Measurements from ENCODE around the gene PREX1. TPM values are rescaled to one million over a fixed set of nuclear protein-coding genes. Genes with fewer than 3 reads are reported as not detected.
A peak's percentile ranks its signal among the peaks of the same experiment; 100 is the strongest.
"Not testable (repeated sequence)": the region's sequence is repeated elsewhere in the genome, so short reads cannot be mapped to it uniquely, and the experiment has no call there.

PREX1 gene
- total RNA-seq, 1 experiment from 2014 or later = 11.1 TPM

GRCh38 chr20:48777005-48777404 is 50.8 kb downstream of the PREX1 start:
- no peak for DNase-seq (ENCODE audit: low read depth)

- DNase-seq (ENCODE audit: low read depth) = peak; percentile 40
These were observed 51.5 kb downstream of the PREX1 start for GRCh38 chr20:48776306-48776705.

DNA sequence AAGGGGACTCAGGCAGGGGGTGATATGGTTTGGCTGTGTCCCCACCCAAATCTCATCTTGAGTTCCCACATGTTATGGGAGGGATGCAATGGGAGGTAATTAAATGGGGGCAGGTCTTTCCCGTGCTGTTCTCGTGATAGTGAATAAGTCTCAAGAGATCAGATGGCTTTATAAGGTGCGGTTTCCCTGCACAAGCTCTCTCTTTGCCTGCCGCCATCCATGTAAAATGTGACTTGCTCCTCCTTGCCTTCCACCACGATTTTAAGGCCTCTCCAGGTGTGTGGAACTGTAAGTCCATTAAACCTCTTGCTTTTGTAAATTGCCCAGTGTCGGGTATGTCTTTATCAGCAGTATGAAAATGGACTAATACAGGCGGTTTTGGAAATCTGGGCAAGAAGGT is 52.3 kb downstream of the PREX1 start:
- DNase-seq (ENCODE audit: low read depth) = not testable (repeated sequence)

DNA sequence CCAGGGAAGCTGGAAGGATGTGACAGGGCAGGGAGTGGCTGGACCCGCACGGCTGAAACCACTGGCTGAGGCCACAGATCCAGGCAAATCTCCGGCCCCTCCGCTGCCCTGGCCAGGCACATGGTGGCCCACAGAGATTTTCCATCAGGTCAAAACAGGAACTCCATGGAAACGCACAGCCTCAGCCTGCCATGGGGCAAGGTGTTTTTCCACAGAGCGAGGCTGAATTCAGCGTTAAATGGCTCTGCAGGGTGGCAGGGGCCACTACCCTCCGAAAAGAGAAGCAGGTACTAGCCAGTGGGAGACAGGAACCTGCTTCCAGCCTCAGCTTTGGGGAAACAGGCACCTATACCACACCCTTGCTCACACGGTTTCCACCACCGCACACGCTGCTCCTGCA is 53.1 kb downstream of the PREX1 start:
- DNase-seq (ENCODE audit: low read depth) = no peak

DNA sequence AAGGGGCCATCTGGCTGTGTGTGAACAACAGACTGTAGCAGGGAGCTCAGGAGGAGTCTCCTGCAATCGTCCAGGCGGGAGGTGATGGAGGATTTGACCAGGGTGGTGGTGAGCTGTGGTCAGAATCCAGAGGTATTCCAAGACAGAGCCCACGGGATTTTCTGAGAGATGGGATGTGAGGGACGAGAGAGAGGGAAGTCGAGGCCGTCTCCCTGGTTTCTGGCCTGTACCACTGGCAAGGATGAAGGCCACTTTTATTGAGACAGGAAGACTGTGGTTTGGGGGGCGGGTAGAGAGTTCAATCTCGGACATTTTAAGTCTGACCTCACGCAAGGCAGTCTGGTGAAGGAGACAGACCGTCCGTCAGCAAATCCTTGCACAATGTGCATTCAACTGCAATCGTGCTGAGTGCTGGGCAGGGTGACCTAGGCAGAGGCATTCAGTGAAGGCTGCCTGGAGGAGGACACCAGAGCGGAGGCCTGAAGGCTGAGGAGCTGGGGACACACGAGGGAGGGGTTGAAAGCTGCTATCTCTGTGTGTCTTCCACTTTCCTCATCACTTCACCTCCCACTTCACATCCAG is 53.9 kb downstream of the PREX1 start:
- no peak for DNase-seq (ENCODE audit: low read depth)

GRCh38 chr20:48772183-48772976 is 55.4 kb downstream of the PREX1 start:
- no peak for DNase-seq (ENCODE audit: low read depth)

DNA sequence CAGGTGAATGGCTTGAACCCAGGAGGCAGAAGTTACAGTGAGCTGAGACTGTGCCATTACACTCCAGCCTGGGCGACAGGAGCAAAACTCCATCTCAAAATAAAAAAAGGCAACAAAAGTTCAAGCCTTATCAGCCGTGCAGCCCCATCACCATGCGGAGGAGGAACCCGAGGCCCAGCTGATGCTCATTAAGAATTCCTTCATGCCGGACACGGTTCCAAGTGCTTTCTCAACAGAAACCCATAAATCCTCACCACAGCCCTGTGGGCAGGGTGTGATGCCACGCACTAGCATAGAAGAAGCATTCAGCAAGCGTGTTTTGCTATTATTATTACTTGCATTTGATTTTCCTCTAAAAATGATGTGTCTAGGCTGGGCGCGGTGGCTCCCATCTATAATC is 56.3 kb downstream of the PREX1 start:
- peak; percentile 57 for DNase-seq (ENCODE audit: low read depth)

GRCh38 chr20:48770700-48771442 is 56.9 kb downstream of the PREX1 start:
- DNase-seq (ENCODE audit: low read depth) = no peak

GRCh38 chr20:48769069-48769983 is 58.5 kb downstream of the PREX1 start:
- DNase-seq (ENCODE audit: low read depth) = peak; percentile 21

- DNase-seq (ENCODE audit: low read depth) = no peak
These were observed 60.5 kb downstream of the PREX1 start for GRCh38 chr20:48766961-48767960.

DNA sequence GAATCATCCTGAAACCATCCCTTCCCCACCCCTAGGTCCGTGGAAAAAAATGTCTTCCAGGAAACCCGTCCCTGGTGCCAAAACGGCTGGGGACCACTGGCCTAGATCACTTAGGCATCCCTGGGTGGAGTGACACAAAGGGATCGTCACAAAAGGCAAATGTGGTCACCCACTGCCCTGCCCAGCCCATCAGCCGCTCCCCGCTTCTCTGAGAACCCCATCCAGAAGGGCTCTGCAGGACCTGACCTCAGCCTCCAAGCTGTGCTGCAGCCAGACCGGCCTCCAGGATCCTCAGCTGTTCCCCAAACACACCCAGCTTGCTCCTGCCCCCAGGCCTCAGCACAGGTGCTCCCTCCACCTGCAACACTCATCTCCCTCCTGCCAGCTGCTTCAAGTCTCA is 61.6 kb downstream of the PREX1 start:
- DNase-seq (ENCODE audit: low read depth) = no peak

- no peak for DNase-seq (ENCODE audit: low read depth)
These were observed 62.4 kb downstream of the PREX1 start for GRCh38 chr20:48765359-48765758.

GRCh38 chr20:48763216-48763914 is 64.4 kb downstream of the PREX1 start:
- DNase-seq (ENCODE audit: low read depth) = no peak

- no peak for DNase-seq (ENCODE audit: low read depth)
These were observed 65.9 kb downstream of the PREX1 start for GRCh38 chr20:48761874-48762273.

DNA sequence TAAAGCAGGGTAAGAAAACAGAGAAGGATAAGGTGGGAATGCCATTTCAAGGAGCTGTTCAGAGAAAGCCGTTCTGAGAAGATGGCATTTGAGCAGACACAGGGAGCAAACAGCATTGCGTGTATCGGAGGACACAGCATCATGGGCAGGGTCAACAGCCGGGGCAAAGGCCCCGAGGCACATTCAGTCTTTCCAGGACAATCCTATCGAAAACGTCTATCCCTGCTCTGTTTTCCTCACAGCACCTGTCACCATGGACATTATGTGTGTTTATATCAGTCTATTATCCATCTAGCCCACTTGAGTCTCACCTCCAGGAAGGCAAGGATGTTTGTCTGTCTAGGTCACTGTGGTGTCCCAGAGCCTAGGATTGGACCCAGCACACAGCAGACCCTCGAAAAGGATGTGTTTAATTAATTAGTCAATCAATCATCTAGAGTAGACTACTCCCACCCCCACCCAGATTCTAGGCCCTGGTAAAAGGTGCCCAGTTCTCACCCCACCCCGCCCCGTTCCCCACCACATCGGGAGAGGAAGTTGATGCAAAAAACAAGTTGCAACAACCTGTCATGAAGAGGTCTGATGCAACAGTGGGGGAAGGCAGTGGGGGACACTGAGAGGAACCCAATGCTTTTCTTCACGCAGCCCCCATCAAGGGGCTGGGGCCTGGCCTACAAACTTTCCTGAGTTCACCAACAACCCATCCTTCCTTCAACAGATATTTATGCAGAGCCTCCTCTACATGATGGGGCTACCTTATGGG is 66.6 kb downstream of the PREX1 start:
- no peak for DNase-seq (ENCODE audit: low read depth)

GRCh38 chr20:48760403-48760983 is 67.3 kb downstream of the PREX1 start:
- peak; percentile 67 for DNase-seq (ENCODE audit: low read depth)

DNA sequence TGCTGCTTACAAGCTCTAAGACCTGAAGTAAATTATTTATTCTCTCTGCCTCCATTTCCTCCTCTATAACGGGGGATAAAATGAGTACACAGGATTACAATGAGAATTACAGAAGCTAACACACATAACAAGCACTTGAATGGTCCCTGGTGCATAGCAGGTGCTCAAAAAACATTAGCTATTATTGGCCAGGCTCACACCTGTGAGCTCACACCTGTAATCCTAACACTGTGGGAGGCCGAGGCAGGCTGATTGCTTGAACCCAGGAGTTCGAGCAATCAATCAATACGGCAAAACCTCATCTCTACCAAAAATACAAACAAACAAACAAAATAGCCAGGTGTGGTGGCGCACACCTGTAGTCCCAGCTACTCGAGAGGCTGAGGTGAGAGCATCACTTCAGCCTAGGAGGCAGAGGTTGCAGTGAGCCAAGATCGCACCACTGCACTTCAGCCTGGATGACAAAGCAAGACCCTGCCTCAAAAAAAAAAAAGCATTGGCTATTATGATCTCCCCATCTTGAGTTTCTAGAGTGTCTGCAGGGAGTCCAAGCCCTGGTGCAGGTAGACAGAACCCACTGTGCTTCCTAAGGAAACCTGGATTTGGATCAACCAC is 68.1 kb downstream of the PREX1 start:
- DNase-seq (ENCODE audit: low read depth) = no peak

DNA sequence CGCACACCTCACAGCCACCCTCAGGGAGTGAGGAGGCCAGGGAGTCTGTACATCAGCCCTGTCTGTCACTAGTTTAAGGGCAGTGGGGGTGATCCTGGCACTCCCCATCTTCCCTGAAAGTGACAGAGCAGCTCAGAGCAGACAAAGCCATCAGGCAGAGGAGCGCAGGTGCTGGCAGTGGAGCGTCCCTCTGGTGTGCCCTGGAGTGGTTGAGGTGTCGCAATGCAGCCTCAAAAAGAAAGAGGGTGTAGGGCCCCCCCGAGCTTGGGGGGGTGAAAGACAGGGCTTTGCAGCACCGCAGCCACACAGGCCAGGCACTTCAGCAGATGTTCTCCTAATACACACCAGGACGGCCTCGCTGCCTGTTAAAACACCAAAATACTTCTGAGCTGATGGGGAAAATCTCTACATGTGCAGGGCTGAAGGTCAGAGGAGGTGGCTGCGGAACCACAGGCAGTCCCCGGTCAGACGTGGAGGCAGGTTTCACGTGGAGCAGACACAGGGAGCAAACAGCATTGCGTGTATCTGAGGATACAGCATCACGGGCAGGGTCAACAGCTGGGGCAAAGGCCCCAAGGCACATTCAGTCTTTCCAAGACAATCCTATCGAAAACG is 69.5 kb downstream of the PREX1 start:
- DNase-seq (ENCODE audit: low read depth) = no peak
